Gastrocnemius medialis (tissue), 4 donors: Measurements from ENCODE around the gene TAS2R16. TPM values are rescaled to one million over a fixed set of nuclear protein-coding genes. Genes with fewer than 3 reads are reported as not detected.

Experiments
- ATAC-seq, 2 donors: fragments of 150-250 bp; one replicate each; pipeline ENCODE4 v1.9.1; 2016
- DNase-seq, 2 donors: peaks; one replicate each; pipeline ENCODE4 v3.0.0-alpha.2; 2019
- H3K27ac ChIP-seq, 4 donors: fragments of 200-600 bp; sonication (generic); 1 replicate in 1 of 4; 2 replicates in 3 of 4; pipeline ENCODE4 v1.5.1; 2016 to 2018; ENCODE audit warnings: mild to moderate bottlenecking in 2 of 4, moderate library complexity in 1 of 4
- H3K27me3 ChIP-seq, 3 donors: fragments of 200-600 bp; sonication (generic) in 2 of 3; 1 replicate in 1 of 3; 2 replicates in 2 of 3; pipeline versions ENCODE4 v1.5.1 to v1.6.0; 2016 to 2019; ENCODE audit warnings: mild to moderate bottlenecking in 1 of 3, moderate library complexity in 1 of 3
- H3K36me3 ChIP-seq, 2 donors: fragments of 200-600 bp; sonication (generic) in 1 of 2; one replicate each; pipeline ENCODE4 v1.5.1; 2017 to 2018
- H3K4me1 ChIP-seq, 2 donors: fragments of 200-600 bp; sonication (generic) in 1 of 2; one replicate each; pipeline ENCODE4 v1.5.1; 2016 to 2017; ENCODE audit warnings: mild to moderate bottlenecking in 2 of 2
- H3K4me3 ChIP-seq, 4 donors: fragments of 200-600 bp; sonication (generic) in 3 of 4; 1 replicate in 1 of 4; 2 replicates in 3 of 4; pipeline ENCODE4 v1.5.1; 2016 to 2019; ENCODE audit warnings: mild to moderate bottlenecking in 2 of 4
- H3K9me3 ChIP-seq, 3 donors: fragments of 200-600 bp; sonication (generic) in 2 of 3; 1 replicate in 1 of 3; 2 replicates in 2 of 3; pipeline ENCODE4 v1.5.1; 2016 to 2019
- CTCF ChIP-seq, 5 experiments: fragments of 450-650 bp in 3 of 5; fragments of 200-600 bp in 2 of 5; sonication (generic) in 2 of 5; IDR thresholded peaks in 4 of 5; conservative IDR thresholded peaks in 1 of 5; 1 replicate in 4 of 5; 2 replicates in 1 of 5; pipeline ENCODE4 v1.5.1; 2016 to 2019; ENCODE audit warnings: antibody characterized with exemption in 5 of 5, mild to moderate bottlenecking in 3 of 5, moderate library complexity in 3 of 5
- POLR2A ChIP-seq, 2 donors: fragments of 450-650 bp; IDR thresholded peaks; one replicate each; pipeline ENCODE4 v1.6.1; 2017; ENCODE audit warnings: antibody characterized with exemption in 2 of 2, mild to moderate bottlenecking in 2 of 2, moderate library complexity in 2 of 2
- in situ Hi-C, 4 donors: fragments of 200-750 bp; cut with MboI; loops; one replicate each; pipeline versions ENCODE4 v1.15.0 to v1.8.0; 2017; ENCODE audit warnings: low sequenced_read_pairs in 4 of 4
- intact Hi-C: fragments of 100-400 bp; cut with DNase I; formaldehyde crosslinking; loops from one replicate; pipeline ENCODE4 v1.15.1; 2023; ENCODE audit warnings: low total_unique reads
- total RNA-seq, 4 donors: library from RNA; depleted of rRNA; stranded (reverse); fragments of >200 nt; gene quantifications; one replicate each; pipeline versions ENCODE4 v1.1.0 to v1.2.3, GENCODE V29; 2016

Gene TAS2R16
- total RNA-seq, 4 donors from 2014 or later, result not detected

DNA sequence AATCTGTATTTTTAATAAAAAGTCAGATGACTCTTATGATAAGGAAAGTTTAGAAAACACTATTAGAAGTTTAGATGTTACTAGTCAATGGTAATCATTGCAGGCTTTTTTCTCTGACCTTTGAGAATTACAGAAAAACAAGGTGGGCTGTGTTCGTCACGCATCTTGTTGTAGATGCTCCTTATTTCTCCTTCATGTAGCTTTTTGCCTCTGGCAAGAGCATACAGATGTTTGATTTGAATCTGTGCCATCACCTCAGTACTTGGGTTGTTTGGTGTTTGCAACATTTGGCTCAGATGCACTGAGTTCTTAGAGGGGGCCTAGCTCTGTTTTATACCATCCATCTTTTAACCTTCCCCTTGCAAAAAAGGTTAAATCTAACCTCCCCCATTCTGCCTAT lies 11.5 kb downstream of the TAS2R16 start:
- in situ Hi-C loops, result no loop called here
- no peak for DNase-seq

GRCh38 chr7:122983261-122983660 lies 12.2 kb downstream of the TAS2R16 start:
- ATAC-seq (no peak), DNase-seq (no peak)
- intact Hi-C loops, result no loop called here

More for the DNA sequence above, 11.5 kb downstream of the TAS2R16 start:
- H3K9me3 ChIP-seq, result no peaks in the 10 kb centered on the region
- H3K27ac ChIP-seq, result no peak overlapping the region
- ATAC-seq, result no peak
- no peaks in the 10 kb centered on the region for H3K4me1 ChIP-seq
- intact Hi-C loops, result no loop called here
- no peaks in the 10 kb centered on the region for H3K36me3 ChIP-seq
- no peak overlapping the region for H3K4me3 ChIP-seq
- TF ChIP-seq POLR2A (IDR thresholded peaks at IDR 0.05) (no peak), CTCF (IDR thresholded peaks at IDR 0.05 in 4 of 5, conservative IDR thresholded peaks at IDR 0.05 in 1 of 5) (no peak)
- no peaks in the 10 kb centered on the region for H3K27me3 ChIP-seq

DNA sequence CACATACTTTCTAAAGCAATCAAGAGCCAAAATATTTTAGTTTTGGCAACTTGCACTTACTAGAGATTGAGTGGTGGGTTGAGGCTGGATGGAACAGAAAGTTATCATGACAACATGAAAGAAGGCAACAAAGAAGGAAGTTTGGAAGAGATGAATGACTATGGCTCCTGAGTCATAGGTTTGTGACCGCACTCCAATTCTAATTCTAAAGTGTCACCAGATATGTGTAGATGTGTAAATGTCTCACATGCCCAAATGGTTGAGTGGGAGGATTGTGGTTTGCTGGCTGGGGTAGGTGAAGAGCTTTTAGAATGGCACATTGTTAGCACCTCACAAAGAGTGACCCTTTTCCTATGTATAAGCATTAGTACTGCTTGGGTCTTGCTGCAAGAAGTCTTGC lies 20.2 kb downstream of the TAS2R16 start:
- no peaks in the 10 kb centered on the region for H3K9me3 ChIP-seq
- no peaks in the 10 kb centered on the region for H3K4me1 ChIP-seq
- TF ChIP-seq CTCF (IDR thresholded peaks at IDR 0.05 in 4 of 5, conservative IDR thresholded peaks at IDR 0.05 in 1 of 5) (no peak), POLR2A (IDR thresholded peaks at IDR 0.05) (no peak)
- DNase-seq (no peak), ATAC-seq (no peak)
- intact Hi-C loops (no loop called here), in situ Hi-C loops (no loop called here)
- H3K4me3 ChIP-seq, result no peak overlapping the region
- no peaks in the 10 kb centered on the region for H3K27me3 ChIP-seq
- no peak overlapping the region for H3K27ac ChIP-seq
- no peaks in the 10 kb centered on the region for H3K36me3 ChIP-seq

More at GRCh38 chr7:122983261-122983660, 12.2 kb downstream of the TAS2R16 start:
- Histone ChIP-seq H3K27ac (no peak overlapping the region), H3K9me3 (no peaks in the 10 kb centered on the region), H3K4me1 (no peaks in the 10 kb centered on the region), H3K27me3 (no peaks in the 10 kb centered on the region), H3K36me3 (no peaks in the 10 kb centered on the region), H3K4me3 (no peak overlapping the region)
- in situ Hi-C loops, result no loop called here
- TF ChIP-seq CTCF (IDR thresholded peaks at IDR 0.05 in 4 of 5, conservative IDR thresholded peaks at IDR 0.05 in 1 of 5), result no peak
- no peak for TF ChIP-seq POLR2A (IDR thresholded peaks at IDR 0.05)

- ATAC-seq (no peak), DNase-seq (no peak)
- H3K4me1 ChIP-seq, result no peaks in the 10 kb centered on the region
- H3K4me3 ChIP-seq, result no peak overlapping the region
- no peaks in the 10 kb centered on the region for H3K36me3 ChIP-seq
- in situ Hi-C loops, result no loop called here
- H3K27ac ChIP-seq, result no peak overlapping the region
- intact Hi-C loops, result no loop called here
- H3K27me3 ChIP-seq, result no peaks in the 10 kb centered on the region
- no peaks in the 10 kb centered on the region for H3K9me3 ChIP-seq
- TF ChIP-seq POLR2A (IDR thresholded peaks at IDR 0.05) (no peak), CTCF (IDR thresholded peaks at IDR 0.05 in 4 of 5, conservative IDR thresholded peaks at IDR 0.05 in 1 of 5) (no peak)
Observed at GRCh38 chr7:122974229-122974628, 21.3 kb downstream of the TAS2R16 start.

GRCh38 chr7:122972056-122972455 lies 23.4 kb downstream of the TAS2R16 start:
- Histone ChIP-seq H3K9me3 (no peaks in the 10 kb centered on the region), H3K36me3 (no peaks in the 10 kb centered on the region), H3K27ac (no peak overlapping the region), H3K27me3 (no peaks in the 10 kb centered on the region), H3K4me1 (no peaks in the 10 kb centered on the region), H3K4me3 (no peak overlapping the region)
- no peak for TF ChIP-seq POLR2A (IDR thresholded peaks at IDR 0.05)
- TF ChIP-seq CTCF (IDR thresholded peaks at IDR 0.05 in 4 of 5, conservative IDR thresholded peaks at IDR 0.05 in 1 of 5), result no peak
- intact Hi-C loops, result no loop called here
- ATAC-seq, result no peak
- in situ Hi-C loops, result no loop called here
- DNase-seq, result no peak
